GM19193 (cell line): ENCODE measurements around the gene SNAPIN.

ENCODE experiments used
- POLR2A ChIP-seq: IDR thresholded peaks from 4 replicates; pipeline ENCODE4 v1.6.1; 2011; ENCODE audit not compliant: insufficient read depth, insufficient read length; ENCODE audit errors: extremely low read depth

Gene SNAPIN

GRCh38 chr1:153678519-153679336 lies 20.2 kb downstream of the SNAPIN start, which contains the start of gene NPR1:
Gene NPR1, plus strand, starts transcription at chr1:153678688. Its CDS starts 421 bp downstream, at chr1:153679109.
- no peak for TF ChIP-seq POLR2A

- no peak for TF ChIP-seq POLR2A
These were observed 21.0 kb downstream of the SNAPIN start for GRCh38 chr1:153679337-153680119.

- no peak for TF ChIP-seq POLR2A
These were observed 21.6 kb downstream of the SNAPIN start for GRCh38 chr1:153680120-153680403.

GRCh38 chr1:153682730-153683129 lies 24.2 kb downstream of the SNAPIN start:
- no peak for TF ChIP-seq POLR2A

- no peak for TF ChIP-seq POLR2A
These were observed 25.4 kb downstream of the SNAPIN start for GRCh38 chr1:153683854-153684253.

GRCh38 chr1:153684892-153685291 lies 26.4 kb downstream of the SNAPIN start:
- no peak for TF ChIP-seq POLR2A

- TF ChIP-seq POLR2A: no peak
These were observed 27.2 kb downstream of the SNAPIN start for GRCh38 chr1:153685544-153686340.

- TF ChIP-seq POLR2A: no peak
These were observed 29.0 kb downstream of the SNAPIN start for GRCh38 chr1:153687346-153688125.

- TF ChIP-seq POLR2A: no peak
These were observed 29.8 kb downstream of the SNAPIN start for GRCh38 chr1:153688276-153688675.

GRCh38 chr1:153688736-153689328 lies 30.3 kb downstream of the SNAPIN start:
- TF ChIP-seq POLR2A: no peak

- TF ChIP-seq POLR2A: no peak
These were observed 35.0 kb downstream of the SNAPIN start for GRCh38 chr1:153693466-153693865.

GRCh38 chr1:153696741-153697140 lies 38.2 kb downstream of the SNAPIN start:
- no peak for TF ChIP-seq POLR2A

GRCh38 chr1:153697191-153698019 lies 38.9 kb downstream of the SNAPIN start:
- no peak for TF ChIP-seq POLR2A
